ENCODE results near the gene C2orf49.
A peak's percentile ranks its signal among the peaks of the same experiment; 100 is the strongest.
"Not testable (repeated sequence)": the region's sequence is repeated elsewhere in the genome, so short reads cannot be mapped to it uniquely, and the experiment has no call there.

The C2orf49 gene

GRCh38 chr2:105321875-105322646 lies 15.3 kb upstream of the C2orf49 start:
- DNase-seq (ENCODE audit: low read depth): peak; percentile 60

GRCh38 chr2:105323111-105323510 lies 14.2 kb upstream of the C2orf49 start:
- no peak for DNase-seq (ENCODE audit: low read depth)

DNA sequence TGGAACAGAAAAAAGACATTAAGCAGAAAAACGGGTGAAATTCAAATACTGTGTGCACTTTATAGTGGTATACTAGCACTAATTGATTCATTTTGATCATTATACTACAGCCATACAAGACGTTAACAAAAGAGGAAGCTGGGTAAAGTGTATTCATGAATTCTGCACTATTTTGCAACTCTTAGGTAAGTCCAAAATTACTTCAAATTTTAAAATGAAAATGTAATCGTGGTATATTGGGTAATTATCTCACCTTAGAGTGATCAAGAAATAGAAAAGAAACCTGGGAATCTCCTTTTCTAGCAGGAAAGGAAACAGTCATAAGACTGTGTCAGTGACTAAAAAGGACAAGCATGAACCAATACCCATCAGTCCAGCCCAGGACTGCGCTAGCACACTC lies 13.2 kb upstream of the C2orf49 start:
- no peak for DNase-seq (ENCODE audit: low read depth)

- peak; percentile 90 for DNase-seq (ENCODE audit: low read depth)
These were observed 12.6 kb upstream of the C2orf49 start for GRCh38 chr2:105324732-105325131.

DNA sequence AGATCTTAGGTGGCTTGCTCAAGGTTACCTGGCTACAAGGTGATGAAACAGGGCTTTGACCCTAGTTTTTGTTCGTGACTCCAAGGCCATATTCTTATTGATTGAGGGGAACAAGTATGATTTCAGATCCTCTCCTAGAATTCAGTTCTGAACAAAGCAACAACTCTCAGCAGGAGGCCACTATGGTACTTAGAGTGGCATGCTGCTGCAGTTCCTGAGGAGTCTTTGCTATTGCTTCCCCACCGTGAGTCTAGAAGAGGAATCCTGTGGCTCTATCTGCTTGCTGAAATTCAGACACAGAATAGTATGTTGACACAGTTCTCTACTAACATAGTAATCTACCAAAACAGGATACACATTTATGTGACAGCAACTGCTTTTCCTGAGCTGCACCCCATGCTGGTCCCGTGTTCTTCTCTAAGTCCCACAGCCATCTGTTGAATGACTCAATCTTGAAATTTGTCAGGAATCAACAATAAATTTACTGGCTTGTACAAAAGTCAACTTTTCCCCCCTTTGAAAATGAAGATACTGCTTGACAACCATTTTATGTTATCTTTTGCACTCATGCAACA lies 11.9 kb upstream of the C2orf49 start:
- peak; percentile 92 for DNase-seq (ENCODE audit: low read depth)

GRCh38 chr2:105327271-105327670 lies 10.1 kb upstream of the C2orf49 start:
- DNase-seq (ENCODE audit: low read depth): not testable (repeated sequence)

- peak; percentile 11 for DNase-seq (ENCODE audit: low read depth)
These were observed 9.7 kb upstream of the C2orf49 start for GRCh38 chr2:105327690-105328089.

GRCh38 chr2:105328281-105329196 lies 8.8 kb upstream of the C2orf49 start:
- DNase-seq (ENCODE audit: low read depth): peak; percentile 78

DNA sequence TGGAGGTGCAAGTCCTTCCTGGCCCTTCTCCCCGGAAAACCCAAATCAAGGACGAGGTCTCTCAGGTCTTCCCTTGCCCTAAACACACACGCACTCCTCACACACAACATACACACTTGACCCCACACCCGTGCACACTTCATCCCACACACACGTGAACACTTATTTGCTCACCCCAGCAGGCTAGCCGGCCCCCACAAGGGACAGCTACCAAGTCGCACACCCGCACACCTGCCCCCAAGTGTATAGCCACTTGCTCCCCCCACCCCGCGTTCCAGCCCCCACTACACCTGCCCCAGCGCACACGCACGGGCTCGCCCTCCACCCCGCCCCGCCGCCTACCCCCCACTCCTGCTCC lies 8.2 kb upstream of the C2orf49 start:
- peak; percentile 5 for DNase-seq (ENCODE audit: low read depth)

DNA sequence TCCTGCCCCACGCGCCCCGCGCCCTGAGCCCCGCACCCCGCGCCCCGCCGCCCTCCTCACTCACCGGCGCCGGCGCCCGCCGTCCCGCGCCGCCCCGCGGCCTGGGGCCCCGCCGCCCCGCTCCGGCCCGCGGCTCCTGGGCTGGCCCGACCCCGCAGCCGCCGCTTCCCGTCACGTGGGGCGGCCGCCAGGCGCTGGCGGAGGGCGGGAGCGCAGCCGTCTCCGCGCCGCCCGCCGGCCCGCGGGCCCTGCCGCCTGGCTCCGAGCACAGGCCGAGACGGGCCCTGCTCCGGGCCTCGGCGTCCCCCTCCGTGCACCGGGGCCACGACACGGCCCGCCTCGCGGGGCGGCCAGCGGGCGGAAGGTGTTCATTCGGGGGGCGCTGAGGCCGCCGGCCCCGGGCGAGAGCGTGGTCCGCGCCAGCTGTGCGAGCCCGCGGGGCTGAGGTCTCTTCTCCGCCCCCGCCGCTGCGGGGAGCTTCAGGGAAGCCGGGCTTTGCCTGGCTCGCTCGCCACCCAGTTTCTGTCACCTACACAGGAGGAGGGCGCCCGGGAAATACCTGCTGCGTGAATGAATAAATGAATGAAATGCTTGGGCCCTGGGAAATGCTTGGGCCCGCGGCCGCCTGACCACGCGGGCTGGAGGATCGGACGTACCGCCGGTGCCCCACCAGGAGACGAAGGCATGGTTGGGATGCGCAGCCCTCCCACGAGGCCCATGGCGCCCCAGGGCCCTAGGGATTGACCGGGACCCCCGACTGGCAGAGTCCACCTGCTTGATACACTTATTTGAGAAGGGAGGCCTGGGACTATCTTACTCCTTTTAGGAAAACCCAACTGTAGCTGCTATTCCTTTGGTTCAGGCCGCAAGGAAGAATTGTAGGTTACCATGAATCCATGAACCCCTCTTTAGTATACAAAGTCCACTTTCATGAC lies 7.5 kb upstream of the C2orf49 start, which contains the start of gene TGFBRAP1:
TSS of gene TGFBRAP1 (minus strand) at position 175 of the 935 bp plus-strand sequence. CDS start 21,434 bp downstream, outside the sequence.
- peak; percentile 64 for DNase-seq (ENCODE audit: low read depth)

GRCh38 chr2:105330681-105331375 lies 6.5 kb upstream of the C2orf49 start:
- no peak for DNase-seq (ENCODE audit: low read depth)

DNA sequence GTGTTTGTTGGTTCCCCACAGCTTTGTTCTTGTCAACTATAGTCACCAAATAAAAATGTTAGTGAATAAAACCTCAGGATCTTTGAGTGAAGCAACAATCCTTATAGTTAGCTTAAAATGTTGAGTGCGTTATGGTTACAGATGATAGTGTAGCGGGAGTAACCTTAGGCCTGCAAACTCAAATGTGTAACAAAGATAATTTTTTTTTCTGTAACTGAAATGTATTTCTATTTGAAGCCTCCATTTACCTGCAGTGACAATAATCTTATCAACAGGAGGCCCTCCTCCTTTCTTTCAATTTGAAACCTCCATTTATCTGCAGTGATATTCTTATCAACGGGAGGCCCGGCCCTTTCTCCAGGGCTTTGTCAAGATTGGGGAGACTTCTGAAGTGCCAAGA lies 3.1 kb upstream of the C2orf49 start:
- no peak for DNase-seq (ENCODE audit: low read depth)

- no peak for DNase-seq (ENCODE audit: low read depth)
These were observed 1.9 kb upstream of the C2orf49 start for GRCh38 chr2:105335469-105335868.

- no peak for DNase-seq (ENCODE audit: low read depth)
These were observed 586 bp upstream of the C2orf49 start for GRCh38 chr2:105336786-105337121.

- DNase-seq (ENCODE audit: low read depth): peak; percentile 15
These were observed 663 bp downstream of the C2orf49 start for GRCh38 chr2:105338020-105338385.

DNA sequence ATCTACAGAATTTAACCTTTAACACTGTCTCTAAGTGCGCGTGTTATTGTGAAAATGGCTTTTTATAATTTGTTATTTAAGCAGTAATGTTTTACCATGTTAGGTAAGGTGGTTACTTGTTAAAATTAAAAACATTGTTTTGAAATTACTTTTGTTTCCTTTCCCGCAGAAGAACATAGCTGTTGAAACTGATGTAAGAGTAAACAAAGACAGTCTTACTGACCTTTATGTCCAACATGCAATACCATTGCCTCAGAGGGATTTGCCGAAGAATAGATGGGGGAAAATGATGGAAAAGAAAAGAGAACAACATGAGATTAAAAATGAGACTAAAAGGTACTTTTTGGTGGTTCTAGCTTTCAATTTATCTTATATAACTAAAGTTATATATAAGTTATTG lies 2.1 kb downstream of the C2orf49 start:
- no peak for DNase-seq (ENCODE audit: low read depth)

DNA sequence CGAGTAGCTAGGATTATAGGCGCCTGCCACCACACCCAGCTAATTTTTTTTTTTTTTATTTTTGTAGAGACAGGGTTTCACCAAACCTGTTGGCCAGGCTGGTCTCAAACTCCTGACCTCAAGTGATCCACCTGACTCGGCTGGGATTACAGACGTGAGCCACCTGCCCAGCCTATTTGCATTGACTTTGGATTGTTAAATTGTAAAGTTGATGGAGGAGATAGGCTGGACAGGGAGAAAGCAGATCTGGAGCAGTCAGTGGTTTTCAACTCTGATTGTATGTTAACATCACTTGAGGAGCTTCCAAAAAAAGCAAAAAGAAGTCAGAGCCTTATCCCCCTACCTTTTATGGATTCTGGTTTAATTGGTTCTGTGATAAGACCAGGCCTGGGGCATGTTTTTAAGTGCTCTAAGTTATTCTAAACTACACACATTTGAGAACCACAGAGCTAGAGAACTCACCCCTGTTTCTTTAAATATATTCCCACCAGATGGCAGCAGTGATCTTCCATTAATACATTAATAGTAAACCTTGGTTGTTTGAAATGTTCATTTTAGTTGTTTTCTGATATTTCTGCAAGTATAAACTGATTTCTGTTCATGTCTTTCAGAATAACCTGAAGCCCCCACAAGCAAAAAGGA lies 7.5 kb downstream of the C2orf49 start:
- peak; percentile 62 for DNase-seq (ENCODE audit: low read depth)

DNA sequence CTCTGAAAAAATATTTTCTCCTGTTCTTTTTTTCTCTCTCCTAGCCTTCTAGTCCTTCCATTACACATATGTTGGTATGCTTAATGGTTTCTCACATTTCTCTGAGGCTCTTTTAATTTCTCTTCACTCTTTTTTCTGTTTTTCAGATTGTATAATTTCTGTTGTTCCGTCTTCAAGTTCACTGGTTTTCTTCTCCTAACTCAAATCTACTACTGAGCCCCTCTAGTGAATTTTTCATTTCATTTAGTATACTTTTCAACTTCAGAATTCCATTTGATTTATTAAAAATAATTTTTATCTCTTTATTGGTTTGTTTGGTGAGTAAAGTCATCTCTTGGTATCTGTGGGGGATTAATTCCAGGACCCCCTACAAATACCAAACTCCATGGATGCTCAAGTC lies 19.8 kb downstream of the C2orf49 start:
- DNase-seq (ENCODE audit: low read depth): no peak

- DNase-seq (ENCODE audit: low read depth): no peak
These were observed 21.3 kb downstream of the C2orf49 start for GRCh38 chr2:105358593-105358992.

DNA sequence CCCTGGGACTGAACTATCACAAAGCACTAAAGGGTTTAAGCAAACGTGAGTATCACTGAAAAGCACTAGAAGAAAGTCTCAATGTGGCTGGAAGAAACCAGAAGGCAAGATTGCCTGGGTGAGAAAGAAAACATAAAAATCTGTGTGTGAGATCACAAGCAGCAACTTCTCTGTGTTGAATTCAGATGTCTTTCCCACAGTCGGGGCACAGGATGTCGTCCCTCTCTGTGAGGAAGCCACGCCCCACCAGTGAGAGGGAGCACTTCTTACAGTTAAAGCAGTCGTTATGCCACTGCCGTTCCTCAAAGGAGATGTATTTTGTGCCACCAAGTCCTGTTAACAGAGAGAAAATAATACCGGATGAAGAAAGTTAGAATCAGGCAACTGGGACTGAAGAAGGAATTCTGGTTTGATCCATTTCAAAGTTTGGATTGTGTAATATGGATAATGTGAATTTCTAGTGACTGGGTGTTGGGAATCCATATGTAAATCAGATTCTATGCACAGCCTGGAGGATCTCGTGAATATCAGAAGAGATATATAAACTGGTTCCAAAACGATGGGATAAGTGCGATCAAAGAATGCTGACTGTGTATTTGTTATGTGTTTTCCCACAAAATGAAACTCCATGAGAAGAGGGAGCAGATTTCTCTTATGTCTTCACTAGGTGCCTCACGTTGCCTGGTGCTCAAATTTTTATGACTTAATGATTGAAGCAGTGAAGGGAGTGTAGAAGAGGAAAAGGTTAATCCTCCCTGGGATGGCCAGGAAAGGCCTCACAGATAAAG lies 24.0 kb downstream of the C2orf49 start:
- no peak for DNase-seq (ENCODE audit: low read depth)

Measured in EH (cell line).